HG03521 (cell line): Measurements from ENCODE around the gene HSPA12A.

Experiments
- ATAC-seq: cut with Tn5 transposase; IDR thresholded peaks from one replicate; pipeline ENCODE4 v1.9.1; 2021; ENCODE audit warnings: mild to moderate bottlenecking, moderate library complexity; ENCODE audit not compliant: unreplicated experiment

HSPA12A gene

DNA sequence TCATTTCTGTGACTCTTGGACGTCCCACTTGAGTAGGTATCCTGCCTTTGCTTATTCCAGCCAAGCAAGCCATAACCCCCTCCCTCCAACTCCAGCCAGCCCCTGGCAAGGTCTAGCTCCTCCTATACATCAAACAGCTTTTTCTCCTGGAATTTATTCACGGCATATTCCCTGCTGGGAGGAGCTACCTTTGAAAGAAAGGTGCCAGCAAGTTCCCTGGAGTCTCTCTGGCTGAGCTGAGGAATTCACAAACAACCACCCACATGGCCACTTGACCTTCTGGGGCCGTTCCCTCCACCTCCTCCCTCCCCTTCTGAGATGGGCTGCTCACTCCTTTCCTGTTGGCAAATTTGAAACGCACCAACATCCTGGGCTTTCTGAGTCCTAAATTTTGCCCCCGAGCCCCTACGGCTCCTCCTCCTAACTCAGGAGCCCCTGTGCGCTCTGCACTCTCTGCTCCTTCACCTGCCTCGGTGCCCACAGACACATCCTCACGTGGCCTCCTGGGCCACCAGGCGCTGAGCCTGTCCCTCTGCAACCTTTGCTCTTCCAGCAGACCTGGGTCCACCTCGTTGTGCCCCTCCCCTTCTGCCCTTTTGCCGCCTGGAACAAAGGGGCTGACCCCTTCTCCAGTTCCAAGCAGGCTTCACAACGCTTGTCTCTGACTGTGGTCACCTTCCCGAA is 48.0 kb downstream of the HSPA12A start:
- ATAC-seq = no peak

DNA sequence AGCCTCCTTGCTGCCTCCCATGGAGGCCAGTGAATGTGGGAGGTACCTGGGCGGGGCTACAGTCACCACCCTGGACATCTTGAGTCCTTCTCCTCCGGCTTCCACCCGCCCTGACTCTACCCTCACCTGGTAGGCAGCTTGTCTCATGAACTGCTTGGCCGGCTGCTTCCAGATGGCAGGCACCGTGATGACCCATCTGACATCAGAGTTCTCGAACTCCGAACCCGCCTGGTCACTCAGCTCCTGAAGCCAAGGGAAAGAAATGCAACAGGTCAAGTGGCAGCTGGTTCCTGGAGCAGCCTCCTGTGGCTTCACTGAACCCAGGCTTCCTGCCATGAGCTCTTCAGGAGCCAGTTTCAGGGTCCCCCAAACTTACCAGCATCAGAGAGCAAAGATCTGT is 50.1 kb downstream of the HSPA12A start:
- ATAC-seq = no peak

DNA sequence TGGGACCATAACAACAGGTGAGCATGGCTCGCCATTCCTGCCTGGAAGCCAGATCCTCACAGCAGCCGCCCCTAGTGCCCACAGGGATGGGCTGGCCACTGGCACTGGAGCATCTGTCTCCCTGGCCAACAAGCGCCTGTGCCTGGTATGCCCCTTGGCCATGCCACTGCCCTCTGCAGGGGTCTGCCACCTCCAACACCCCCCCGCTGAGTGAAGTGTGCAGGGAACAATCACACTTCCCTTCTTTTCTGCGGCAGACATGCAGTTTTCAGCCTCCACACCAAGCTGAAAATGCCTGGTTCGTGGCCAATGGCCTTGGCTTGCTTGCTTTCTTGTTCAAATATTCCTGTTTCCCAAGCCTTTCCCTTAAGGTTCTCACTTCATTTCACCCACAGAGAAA is 50.7 kb downstream of the HSPA12A start:
- ATAC-seq = no peak

DNA sequence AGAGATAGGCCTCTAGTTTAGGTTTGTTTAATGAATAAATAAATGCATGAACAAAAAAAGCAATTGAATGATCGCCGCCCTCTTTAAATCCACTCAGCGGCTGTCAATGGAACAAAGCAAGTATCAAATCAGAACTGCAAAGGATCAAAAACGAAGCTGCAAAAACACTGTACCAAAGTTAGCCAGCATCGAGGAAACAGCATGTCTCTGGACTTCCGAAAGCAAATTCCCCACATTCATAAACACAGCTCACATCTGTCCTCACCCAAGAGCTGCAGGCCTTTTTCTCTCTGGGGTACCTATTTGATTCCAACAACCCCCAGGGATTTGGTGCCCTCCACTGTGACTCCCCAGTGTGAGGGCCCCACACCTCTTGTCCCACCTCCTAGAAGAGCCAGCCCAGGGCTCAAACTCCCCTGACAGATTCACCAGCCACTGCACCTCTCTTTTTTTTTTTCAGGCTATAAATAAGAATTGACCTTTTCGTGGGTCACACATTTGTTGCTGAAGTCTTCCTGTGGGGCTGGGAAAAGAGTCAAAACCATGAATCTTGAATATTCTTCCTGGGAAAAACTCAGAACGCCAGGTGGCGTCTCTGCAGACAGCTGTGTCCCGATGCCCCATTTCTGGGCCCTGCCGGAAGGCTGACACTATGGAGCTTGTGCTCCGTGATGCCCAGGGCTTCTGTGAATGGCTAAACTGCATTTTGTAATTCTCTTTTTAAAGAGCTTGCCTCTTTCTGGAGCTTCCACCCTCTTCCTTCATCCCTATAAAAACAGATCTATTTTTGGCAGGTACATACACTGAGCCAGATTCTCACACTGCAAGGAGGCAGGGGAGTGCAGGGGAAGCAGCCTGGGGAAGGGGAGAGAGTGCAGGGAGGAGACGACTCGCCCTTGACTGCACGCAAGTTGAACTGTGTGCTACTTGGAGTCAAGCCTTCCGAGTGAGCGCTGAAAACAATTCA is 51.7 kb downstream of the HSPA12A start:
- ATAC-seq = no peak

DNA sequence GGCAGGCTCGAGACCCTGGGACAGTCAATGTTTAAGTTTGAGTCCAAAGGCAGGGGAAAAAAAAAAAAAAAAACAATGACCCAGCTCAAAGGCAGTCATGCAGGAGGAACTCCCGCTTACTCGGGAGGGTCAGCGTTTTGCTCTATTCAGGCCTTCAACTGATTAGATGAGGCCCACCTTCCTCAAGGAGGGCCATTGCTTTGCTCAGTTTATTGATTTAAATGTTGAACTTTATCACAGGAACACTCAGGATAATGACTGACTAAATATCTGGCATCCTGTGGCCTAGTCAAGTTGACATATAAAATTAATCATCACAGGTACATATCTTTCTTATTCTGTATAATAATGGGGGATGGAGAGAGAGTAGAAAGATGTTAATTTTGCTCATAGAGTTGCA is 52.6 kb downstream of the HSPA12A start:
- no peak for ATAC-seq

DNA sequence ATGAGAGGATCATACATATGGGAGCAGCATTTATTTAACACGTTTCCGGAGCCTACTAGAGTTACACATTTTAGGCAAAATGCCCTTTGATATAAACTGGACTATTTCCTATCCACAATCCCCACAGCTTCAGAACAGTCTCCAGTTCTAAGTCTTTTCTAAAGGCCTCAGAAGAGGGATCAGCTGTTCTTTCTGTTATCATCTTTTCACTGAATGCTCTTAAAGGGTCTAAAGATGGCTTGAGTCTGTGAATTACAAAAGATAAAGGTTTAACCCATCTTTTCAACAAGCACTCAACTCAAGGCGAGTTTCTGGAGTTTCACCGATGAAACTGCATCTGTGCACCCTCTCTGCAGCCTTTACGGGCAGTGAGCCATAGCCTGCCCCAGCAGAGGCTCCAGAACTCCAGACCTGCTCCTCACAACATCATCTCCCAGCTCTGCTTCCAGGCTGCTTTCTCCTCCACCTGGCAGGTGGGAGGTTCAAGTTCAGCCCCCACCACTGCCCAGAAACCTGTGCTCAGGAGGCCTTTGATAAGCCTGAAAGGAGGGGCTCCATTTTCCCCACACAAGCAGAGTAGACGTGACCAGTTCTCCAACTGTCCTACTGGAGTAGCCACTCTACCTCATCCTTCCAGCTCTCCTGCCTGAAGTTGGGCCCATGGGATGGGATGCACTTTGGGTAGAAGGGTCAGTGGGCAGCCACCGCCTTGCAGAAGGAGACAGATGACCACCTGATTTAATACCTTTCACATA is 53.4 kb downstream of the HSPA12A start:
- ATAC-seq = no peak

DNA sequence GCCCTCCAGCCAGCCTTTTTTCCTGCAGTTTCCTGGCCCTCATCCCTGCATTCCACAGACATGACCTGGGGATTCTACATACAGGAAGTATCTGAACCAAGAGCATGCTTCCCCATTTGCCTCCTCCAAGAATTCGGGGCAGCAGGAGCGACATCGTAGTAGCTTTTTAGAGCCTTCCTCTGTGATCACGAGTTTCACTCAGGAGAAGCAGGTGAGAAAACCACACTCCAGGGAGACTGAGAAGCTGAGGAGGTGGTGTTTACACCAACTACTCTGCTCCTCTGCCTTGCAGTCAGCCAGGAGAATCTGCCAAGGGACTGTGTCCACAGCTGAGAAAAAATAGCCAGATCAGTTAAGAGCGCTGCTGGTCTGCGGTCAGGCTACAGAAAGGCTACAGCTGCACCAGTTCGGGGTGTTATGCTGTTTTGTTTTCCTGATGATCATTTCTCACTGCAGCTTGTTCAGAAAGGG is 54.1 kb downstream of the HSPA12A start:
- ATAC-seq = no peak

DNA sequence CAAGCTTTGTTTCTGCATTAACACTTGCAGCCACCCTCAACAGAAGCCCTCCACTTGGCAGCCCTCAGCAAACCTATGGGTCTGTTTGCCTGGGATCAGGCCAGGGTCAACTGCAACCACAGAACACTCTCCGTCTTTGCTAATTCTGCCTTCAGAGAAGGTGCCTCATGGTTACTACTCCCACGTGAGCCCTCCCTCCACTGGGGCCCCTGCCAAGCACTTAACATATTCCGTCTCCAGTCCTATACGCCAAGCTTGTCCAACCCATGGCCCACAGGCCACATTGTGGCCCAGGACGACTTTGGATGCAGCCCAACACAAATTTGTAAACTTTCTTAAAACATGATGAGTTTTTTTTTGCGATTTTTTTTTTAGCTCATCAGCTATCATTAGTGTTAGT is 54.7 kb downstream of the HSPA12A start:
- ATAC-seq = no peak

DNA sequence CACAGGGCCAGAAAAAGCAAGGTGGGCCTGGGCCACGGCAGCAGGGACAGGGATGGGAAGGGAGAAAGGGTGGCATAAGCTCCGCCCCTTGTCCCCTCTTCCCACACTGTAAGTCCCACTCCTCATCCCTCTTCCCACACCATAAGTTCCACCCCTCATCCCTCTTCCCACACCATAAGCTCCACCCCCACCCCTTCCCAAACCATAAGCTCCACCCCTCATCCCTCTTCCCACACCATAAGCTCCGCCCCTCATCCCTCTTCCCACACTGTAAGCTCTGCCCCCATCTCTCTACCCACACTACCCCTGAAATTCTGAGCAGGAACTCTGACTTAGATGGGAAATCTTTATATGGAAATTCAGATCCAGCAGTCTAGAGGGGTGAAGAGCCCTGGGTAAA is 55.7 kb downstream of the HSPA12A start:
- no peak for ATAC-seq

DNA sequence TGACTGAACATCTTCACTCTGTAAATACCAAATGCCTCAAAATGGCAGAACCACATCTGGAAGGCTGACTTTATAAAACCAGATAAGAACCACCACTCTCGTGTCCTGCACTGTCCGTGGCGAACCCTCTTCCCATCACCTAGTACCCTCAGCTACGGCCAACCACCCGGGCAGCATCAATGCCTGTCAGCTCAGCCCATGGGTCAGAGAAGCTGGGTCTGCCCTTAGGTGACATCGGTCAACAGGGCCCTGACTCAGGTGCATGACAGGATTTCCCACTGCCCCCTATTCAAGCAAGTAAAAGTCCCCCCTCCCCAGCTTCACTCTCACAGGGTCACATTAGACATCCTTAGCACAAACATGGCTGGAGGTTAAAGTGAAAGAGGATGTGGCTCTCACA is 56.6 kb downstream of the HSPA12A start:
- no peak for ATAC-seq

DNA sequence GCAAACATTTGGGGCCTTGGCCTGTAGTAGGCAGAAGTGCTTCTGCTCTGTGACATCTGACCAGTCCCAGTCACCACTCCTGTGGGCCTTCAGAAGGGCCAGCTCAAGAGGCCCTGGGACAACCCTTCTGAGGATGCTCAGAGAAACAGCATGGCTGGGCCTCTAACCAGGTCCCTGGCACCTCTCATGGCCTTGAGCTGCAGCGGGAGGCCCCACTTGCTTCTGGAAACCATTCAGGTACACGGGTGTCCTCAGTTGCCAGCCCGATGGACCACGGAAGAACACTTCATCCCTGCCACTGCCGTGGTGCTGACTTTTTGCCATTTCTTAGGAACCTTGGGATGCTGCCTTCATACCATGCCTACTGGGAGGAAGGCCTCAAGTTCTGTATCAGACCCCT is 57.6 kb downstream of the HSPA12A start:
- ATAC-seq = no peak

DNA sequence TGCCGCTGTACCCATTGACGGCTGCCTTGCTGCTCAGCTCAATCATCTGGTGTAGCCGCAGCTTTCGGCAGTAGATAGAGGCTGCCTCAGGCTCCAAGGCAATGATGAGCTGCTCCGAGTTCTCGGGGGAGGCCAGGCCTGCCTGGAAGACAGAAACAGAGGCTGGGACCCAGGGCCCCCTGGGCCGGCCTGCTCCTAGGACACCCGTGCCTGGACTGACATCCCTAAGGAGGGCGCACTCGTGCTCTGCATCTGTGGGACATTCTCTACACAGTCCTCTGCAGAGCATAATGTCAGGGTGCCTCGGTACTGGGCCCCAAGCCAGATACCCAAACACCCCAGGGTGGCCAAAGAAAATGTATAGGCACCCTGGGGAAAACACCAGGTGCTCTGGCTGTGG is 58.5 kb downstream of the HSPA12A start:
- ATAC-seq = no peak

DNA sequence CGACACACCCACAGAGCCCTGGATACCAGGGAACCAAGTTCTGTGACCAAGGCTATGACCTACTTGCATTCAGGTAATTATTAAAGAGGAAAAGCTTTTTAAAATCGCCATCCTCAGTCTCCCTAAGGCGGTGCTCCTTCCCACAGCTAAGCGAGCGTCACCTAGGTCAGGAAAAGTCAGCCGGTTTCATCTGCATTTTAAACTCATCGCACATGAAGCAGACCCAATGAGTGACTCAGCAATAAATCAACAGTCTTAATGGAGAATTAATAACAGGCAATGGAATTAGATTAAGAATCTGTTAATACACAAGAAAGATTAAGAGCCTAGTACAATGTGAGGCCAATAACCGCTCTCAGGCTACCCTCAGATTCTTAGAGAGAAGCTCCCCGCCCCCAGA is 59.2 kb downstream of the HSPA12A start:
- ATAC-seq = no peak

DNA sequence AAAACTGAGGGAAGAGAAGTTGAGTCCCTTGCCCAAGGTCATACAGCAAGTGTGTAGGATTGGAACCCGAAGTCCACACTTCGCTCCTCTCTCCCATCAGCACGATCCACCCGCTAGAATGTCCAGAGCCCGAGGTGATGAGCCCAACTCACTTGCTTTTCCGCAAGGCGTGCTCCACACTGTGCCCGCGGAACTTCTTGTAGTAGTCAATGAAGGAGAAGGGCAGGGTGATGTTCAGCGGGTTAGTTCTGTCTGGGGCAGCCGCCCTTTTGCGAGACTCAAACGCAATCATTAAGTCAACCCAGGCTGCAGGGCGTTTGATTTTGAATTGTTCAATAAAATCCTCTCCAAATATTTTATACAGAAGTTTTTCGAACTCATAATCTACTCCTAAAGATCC is 63.0 kb downstream of the HSPA12A start:
- no peak for ATAC-seq

DNA sequence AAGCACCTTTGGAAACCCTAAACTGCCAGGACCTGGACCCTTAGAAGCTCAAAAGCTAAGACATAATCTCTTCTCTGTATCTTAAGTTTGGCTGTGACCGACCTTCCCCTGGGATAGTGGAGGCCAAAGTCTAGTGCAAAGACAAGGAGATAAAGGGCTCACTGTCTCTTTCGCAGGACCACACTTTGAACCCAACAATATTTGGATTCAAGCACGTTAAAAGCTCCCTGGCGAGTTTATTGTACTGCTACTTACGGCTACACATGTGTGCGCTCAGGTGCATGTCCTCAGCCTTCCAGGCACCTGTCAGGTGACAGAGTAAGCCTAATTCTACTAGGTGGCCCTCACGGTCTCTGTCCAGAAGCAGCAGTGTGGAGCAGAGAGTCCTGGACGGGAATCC is 65.7 kb downstream of the HSPA12A start:
- ATAC-seq = no peak

DNA sequence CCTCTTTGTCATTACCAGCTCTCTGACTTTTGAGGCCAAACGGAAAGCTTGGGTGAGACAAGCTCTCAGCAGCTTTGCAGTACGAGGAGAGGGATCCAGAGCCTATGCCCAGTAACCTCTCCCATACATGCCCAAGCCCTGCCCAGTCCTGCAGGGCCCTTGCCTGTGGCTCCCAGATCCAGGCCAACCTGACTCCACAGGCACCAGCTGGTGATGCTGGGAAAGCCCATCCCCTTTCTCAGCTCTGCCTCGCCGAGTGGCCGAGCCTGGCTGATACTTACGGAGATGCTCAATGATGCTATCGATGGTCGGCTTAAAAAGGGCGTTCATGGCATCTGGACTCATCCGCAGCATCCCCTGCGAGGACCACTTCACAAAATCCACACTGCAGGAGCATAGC is 66.2 kb downstream of the HSPA12A start:
- ATAC-seq = no peak

DNA sequence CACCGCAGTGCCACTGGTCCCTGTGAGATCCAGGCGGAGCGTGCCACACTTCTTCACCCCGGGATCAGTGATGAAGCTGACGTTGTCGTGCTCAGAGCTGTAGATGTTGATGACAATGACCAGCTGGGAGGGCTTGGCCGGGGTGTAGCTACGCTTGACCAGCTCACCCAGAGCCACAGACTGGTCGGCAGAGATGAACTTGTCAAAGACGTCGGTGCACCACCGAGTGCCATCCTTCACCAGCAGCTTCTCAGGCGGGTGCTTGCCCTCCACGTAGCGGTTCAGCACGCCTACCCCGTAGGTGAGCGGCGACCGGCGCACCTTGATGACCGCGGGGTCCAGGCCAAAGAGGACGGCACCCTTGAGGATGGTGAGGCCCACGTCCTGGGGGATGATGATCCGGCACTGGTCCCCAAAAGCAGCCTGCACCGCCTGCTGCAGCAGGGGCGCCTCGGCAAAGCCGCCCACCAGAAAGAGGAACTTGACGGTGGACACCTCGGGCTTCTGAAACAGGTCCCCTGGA is 67.4 kb downstream of the HSPA12A start:
- ATAC-seq = no peak

DNA sequence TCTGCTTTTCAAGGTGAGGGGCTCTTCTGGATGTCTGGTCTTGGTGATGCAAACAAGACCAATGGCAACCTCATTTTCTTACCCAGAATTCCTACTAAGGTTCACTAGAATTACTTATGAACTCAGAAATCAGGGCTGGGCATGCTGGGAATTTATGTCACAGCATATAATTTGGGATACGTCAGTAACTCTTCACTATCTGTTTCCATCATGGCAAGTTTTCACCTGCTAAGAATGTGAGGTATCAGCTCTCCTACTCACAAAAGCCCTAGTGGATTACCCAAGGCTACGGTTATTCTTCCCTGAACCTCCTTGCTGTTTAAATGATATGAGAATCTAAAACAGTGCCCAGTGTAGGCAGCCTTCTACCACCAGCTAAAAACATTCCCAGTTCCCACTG is 68.5 kb downstream of the HSPA12A start:
- ATAC-seq = no peak

DNA sequence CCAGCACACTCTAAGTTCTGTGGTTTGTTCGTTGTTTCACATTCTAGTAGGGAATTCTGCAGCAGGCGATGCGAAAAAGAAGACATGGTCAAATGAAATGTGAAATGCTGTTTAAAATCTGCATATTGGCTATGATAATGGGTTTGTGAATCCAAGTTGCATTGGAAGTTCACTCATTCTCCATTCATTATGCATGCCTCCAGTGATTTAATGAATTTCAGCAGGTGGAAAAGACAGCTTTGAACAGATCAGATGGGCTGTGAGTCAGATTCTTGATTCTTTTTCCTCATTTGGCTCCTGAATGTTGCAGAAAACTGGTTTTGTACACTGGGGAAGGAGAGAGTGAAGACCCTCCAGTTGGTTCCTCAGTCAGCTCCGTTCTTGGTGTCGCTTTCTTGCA is 69.5 kb downstream of the HSPA12A start:
- no peak for ATAC-seq

DNA sequence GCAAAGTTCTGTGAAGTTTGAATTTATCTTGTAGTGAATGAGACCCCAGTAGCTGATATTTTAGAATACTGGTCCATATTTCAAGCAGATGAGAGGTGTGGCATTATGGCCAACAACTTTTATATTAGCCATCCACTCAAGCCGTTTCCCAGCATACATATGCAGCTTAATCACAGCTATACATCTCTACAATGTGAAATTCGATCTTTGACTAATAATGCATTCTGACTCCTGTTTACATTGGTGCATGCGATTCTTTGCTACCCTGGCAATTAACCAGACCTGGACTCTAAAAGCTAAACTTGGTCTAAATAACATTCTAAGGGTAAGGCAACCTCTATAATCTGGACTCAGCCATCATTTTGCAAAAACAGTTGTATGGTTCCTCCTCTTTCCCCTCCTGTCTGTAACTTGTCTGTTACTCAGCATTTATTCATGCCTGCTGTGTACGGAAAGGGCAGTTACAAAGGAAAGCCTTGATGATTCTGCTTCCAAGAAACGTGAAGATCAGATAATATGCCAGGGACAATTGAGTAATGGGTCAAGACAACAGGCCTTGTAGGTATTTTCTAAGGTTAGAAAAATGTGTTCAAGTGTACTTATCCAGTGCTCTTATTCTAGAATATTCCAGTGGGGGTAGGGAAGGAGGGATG is 71.0 kb downstream of the HSPA12A start:
- ATAC-seq = no peak

DNA sequence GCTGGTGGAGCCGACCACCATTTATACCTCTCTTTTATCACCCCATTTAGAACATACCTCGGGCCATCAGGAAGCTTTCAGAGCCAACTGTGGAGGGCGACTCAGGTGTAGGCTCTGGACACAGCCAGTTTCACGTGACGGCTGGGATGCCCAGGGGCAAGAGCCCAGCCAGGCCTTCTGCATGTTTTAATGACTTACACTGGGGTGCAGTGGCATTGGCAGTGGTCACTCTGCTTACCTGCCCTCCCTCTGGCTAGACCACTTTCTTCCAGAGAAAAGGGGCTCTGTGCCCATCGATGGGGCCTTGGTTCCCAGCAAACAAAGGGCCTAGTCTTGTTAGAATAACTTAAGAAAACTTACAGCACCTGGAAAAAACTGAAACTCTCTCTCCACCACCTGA is 71.7 kb downstream of the HSPA12A start:
- ATAC-seq = no peak
